Measurements from ENCODE around the gene GPR68. TPM values are rescaled to one million over a fixed set of nuclear protein-coding genes. Genes with fewer than 3 reads are reported as not detected.
"Not testable (repeated sequence)": the region's sequence is repeated elsewhere in the genome, so short reads cannot be mapped to it uniquely, and the experiment has no call there.

Gene GPR68
- total RNA-seq, 2 experiments from 2014 or later: 1.2 to 1.3 TPM

DNA sequence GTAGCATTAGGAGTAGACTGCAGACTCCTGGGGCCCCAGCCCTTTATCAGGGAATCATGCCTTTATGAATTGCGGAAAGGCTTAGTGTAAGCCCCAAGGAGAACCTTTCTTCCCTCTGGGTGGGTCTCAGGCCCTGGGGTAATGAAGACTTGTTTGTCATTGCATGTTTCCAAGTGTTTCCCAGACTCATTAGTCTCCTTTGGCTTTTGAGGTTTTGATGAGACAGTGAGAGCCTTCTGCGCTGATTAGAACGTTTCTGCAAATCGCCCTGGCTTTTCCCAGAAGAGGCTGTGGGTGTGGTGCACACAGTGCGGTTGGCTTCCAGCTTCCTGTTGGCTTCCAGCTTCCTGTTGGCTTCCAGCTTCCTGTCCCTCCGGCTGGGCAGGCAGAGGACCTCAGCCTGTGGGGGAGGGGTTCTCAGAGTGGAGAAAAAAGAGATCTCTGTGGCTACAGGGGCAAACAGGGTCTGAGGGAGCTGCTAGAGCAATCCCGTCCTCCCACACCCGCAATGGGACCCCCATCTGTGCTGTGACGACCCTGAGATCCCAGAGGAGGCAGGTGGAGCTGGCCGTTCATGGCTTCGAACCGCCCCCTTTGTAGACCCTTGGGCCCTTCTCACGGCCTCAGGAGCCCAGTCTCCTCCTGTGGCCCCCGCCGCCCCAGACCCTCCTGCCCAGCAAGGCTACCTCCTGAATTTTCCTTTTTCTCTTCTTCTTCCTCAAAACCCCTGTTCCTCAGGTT lies 42.1 kb downstream of the GPR68 start:
- intact Hi-C loops (cut with micrococcal nuclease): no loop called here
- Mint-ChIP-seq H3K36me3 (ENCODE audit: low read depth) (peaks cover 52% of the 10 kb centered on the region), H3K27ac (no peak overlapping the region), H3K4me3 (no peak overlapping the region), H3K9me3 (peaks cover 5% of the 10 kb centered on the region), H3K4me1 (ENCODE audit: low read depth) (peaks cover 29% of the 10 kb centered on the region), H3K27me3 (ENCODE audit: low read depth) (no peaks in the 10 kb centered on the region)
- CTCF ChIA-PET: interaction anchor here (0.6 to 1.5 kb wide), 6 partner anchors 8 to 366 kb away, joined by 3 to 6 read pairs (median 3); no protein-coding TSS in a partner anchor
- no peak for DNase-seq

- intact Hi-C loops (cut with micrococcal nuclease); H3K27me3 Mint-ChIP-seq (ENCODE audit: low read depth); CTCF ChIA-PET; H3K27ac Mint-ChIP-seq; H3K4me3 Mint-ChIP-seq; DNase-seq; H3K9me3 Mint-ChIP-seq: not testable (repeated sequence)
- peaks cover 47% of the 10 kb centered on the region for H3K36me3 Mint-ChIP-seq (ENCODE audit: low read depth)
- H3K4me1 Mint-ChIP-seq (ENCODE audit: low read depth): peaks cover 21% of the 10 kb centered on the region
Observed at GRCh38 chr14:91200802-91201201, 43.7 kb downstream of the GPR68 start.

DNA sequence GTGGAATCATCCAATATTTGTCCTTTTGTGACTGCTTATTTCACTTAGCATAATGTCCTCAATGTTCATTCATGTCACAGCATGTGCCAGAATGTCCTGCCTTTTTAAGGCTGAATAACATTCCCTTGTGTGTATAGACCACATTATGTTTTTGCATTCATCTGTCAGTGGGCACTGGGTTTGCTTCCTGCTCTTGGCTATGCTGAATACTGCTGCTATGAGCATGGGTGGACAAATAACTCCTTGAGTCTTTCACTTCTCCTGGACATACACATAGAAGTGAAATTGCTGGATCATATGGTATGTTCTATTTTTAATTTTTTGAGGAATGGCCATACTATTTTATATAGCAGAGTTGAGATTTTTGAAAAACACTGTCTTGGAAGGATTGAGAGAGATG lies 46.9 kb downstream of the GPR68 start:
- no peaks in the 10 kb centered on the region for H3K27me3 Mint-ChIP-seq (ENCODE audit: low read depth)
- peaks cover 5% of the 10 kb centered on the region for H3K9me3 Mint-ChIP-seq
- H3K36me3 Mint-ChIP-seq (ENCODE audit: low read depth): peaks cover 35% of the 10 kb centered on the region
- intact Hi-C loops (cut with micrococcal nuclease): no loop called here
- H3K4me3 Mint-ChIP-seq: no peak overlapping the region
- H3K27ac Mint-ChIP-seq: no peak overlapping the region
- CTCF ChIA-PET: no interaction called here
- no peak for DNase-seq
- H3K4me1 Mint-ChIP-seq (ENCODE audit: low read depth): peaks cover 27% of the 10 kb centered on the region

DNA sequence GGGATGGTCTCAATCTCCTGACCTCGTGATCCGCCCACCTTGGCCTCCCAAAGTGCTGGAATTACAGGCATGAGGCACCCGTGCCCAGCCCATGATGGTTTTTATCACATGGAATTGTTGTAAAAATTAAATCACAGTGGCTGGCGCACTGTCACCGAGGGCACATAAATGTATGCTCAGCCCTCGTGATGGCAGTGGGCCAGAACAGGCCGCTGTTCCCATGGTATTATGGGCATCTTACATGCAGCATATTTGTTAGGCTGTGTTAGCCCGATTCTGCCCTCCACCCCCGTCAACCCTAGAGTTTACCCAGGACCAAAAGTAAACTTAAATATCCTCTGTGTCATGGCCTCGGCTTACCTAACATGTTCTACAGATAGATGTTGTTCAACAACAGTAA lies 48.6 kb downstream of the GPR68 start:
- CTCF ChIA-PET: interaction anchor here (3.3 kb wide), 1 partner anchor 18 kb away, joined by 24 read pairs; no protein-coding TSS in a partner anchor

GRCh38 chr14:91193069-91193468 lies 51.4 kb downstream of the GPR68 start:
- Mint-ChIP-seq H3K27ac (peak overlapping the region; percentile 9), H3K4me3 (no peak overlapping the region), H3K9me3 (no peaks in the 10 kb centered on the region), H3K36me3 (ENCODE audit: low read depth) (peaks cover 40% of the 10 kb centered on the region), H3K4me1 (ENCODE audit: low read depth) (peaks cover 19% of the 10 kb centered on the region), H3K27me3 (ENCODE audit: low read depth) (no peaks in the 10 kb centered on the region)
- DNase-seq: no peak
- CTCF ChIA-PET: interaction anchor here (1.5 to 3.3 kb wide), 5 partner anchors 15 to 94 kb away, joined by 5 to 24 read pairs (median 7); no protein-coding TSS in a partner anchor
- intact Hi-C loops (cut with micrococcal nuclease): no loop called here

More for the DNA sequence above, 48.6 kb downstream of the GPR68 start:
- intact Hi-C loops (cut with micrococcal nuclease): no loop called here
- no peak for DNase-seq
- Mint-ChIP-seq H3K9me3 (peaks cover 3% of the 10 kb centered on the region), H3K27me3 (ENCODE audit: low read depth) (no peaks in the 10 kb centered on the region), H3K36me3 (ENCODE audit: low read depth) (peaks cover 41% of the 10 kb centered on the region), H3K4me1 (ENCODE audit: low read depth) (peaks cover 19% of the 10 kb centered on the region), H3K27ac (no peak overlapping the region), H3K4me3 (no peak overlapping the region)

- Mint-ChIP-seq H3K36me3 (ENCODE audit: low read depth) (peaks cover 31% of the 10 kb centered on the region), H3K4me3 (no peak overlapping the region), H3K27ac (no peak overlapping the region), H3K27me3 (ENCODE audit: low read depth) (no peaks in the 10 kb centered on the region), H3K4me1 (ENCODE audit: low read depth) (peaks cover 19% of the 10 kb centered on the region), H3K9me3 (no peaks in the 10 kb centered on the region)
- no peak for DNase-seq
- intact Hi-C loops (cut with micrococcal nuclease): no loop called here
- CTCF ChIA-PET: no interaction called here
Observed at GRCh38 chr14:91190853-91191252, 53.7 kb downstream of the GPR68 start.

DNA sequence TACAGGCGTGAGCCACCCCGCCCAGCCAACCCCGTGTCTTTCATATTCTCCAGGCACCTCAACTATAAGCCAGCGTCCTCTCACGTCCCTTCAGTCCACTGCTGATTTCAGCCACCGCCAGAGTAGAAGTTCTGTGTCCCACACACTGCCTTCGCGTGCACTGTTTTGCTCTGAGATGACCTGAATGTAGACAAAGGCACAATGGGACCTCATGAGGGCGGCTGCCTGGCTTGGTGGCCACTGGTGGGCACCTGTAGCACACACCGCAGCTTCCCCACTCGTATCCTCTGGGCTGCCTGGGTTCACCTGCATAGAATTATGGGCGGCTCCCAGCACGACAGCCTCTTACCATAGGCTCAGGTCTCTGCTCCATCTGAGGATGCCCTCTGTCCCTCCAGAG lies 57.2 kb downstream of the GPR68 start:
- Mint-ChIP-seq H3K36me3 (ENCODE audit: low read depth) (peaks cover 33% of the 10 kb centered on the region), H3K9me3 (no peaks in the 10 kb centered on the region), H3K27me3 (ENCODE audit: low read depth) (no peaks in the 10 kb centered on the region), H3K4me1 (ENCODE audit: low read depth) (no peaks in the 10 kb centered on the region), H3K27ac (no peak overlapping the region), H3K4me3 (no peak overlapping the region)
- DNase-seq: no peak
- intact Hi-C loops (cut with micrococcal nuclease): no loop called here
- CTCF ChIA-PET: no interaction called here

GRCh38 chr14:91186515-91187066 lies 57.9 kb downstream of the GPR68 start:
- no peak for DNase-seq
- Mint-ChIP-seq H3K4me3 (no peak overlapping the region), H3K9me3 (no peaks in the 10 kb centered on the region), H3K36me3 (ENCODE audit: low read depth) (peaks cover 31% of the 10 kb centered on the region), H3K27me3 (ENCODE audit: low read depth) (no peaks in the 10 kb centered on the region), H3K4me1 (ENCODE audit: low read depth) (no peaks in the 10 kb centered on the region), H3K27ac (no peak overlapping the region)
- intact Hi-C loops (cut with micrococcal nuclease): no loop called here
- CTCF ChIA-PET: interaction anchor here (0.7 to 1.2 kb wide), 4 partner anchors 8 to 284 kb away, joined by 3 to 6 read pairs (median 3); no protein-coding TSS in a partner anchor

DNA sequence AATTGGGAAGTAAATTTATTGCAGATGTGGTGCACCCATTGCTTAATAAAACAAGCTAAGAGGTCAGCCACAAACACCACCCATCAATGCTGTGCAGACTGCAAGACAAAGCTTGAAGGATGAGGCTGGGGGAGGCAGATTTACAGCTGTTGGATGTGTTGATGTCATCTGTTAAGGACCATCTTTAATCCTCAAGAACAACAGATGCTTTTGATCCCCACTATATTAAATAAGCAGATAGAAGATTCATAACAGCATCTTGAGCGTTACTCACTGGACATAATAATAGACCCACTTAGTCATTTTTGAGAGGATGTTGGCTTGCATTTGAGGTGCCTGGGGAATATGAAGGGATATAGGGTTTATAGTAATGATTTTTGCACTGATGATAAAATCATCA lies 58.8 kb downstream of the GPR68 start:
- intact Hi-C loops (cut with micrococcal nuclease): no loop called here
- Mint-ChIP-seq H3K4me1 (ENCODE audit: low read depth) (no peaks in the 10 kb centered on the region), H3K4me3 (no peak overlapping the region), H3K27me3 (ENCODE audit: low read depth) (no peaks in the 10 kb centered on the region), H3K36me3 (ENCODE audit: low read depth) (peaks cover 30% of the 10 kb centered on the region), H3K9me3 (no peaks in the 10 kb centered on the region), H3K27ac (no peak overlapping the region)
- CTCF ChIA-PET: interaction anchor here (0.7 to 3.2 kb wide), 5 partner anchors 9 to 283 kb away, joined by 3 to 22 read pairs (median 3); no protein-coding TSS in a partner anchor
- no peak for DNase-seq

- Mint-ChIP-seq H3K4me3 (no peak overlapping the region), H3K27me3 (ENCODE audit: low read depth) (no peaks in the 10 kb centered on the region), H3K4me1 (ENCODE audit: low read depth) (no peaks in the 10 kb centered on the region), H3K27ac (no peak overlapping the region), H3K9me3 (no peaks in the 10 kb centered on the region), H3K36me3 (ENCODE audit: low read depth) (peaks cover 23% of the 10 kb centered on the region)
- intact Hi-C loops (cut with micrococcal nuclease): no loop called here
- CTCF ChIA-PET: interaction anchor here (0.6 to 3.2 kb wide), 4 partner anchors 12 to 406 kb away, joined by 3 to 22 read pairs (median 4); no protein-coding TSS in a partner anchor
- no peak for DNase-seq
Observed at GRCh38 chr14:91184559-91184958, 59.9 kb downstream of the GPR68 start.

- CTCF ChIA-PET; H3K27ac Mint-ChIP-seq; H3K4me3 Mint-ChIP-seq; DNase-seq; H3K27me3 Mint-ChIP-seq (ENCODE audit: low read depth); H3K9me3 Mint-ChIP-seq; intact Hi-C loops (cut with micrococcal nuclease); H3K4me1 Mint-ChIP-seq (ENCODE audit: low read depth): not testable (repeated sequence)
- H3K36me3 Mint-ChIP-seq (ENCODE audit: low read depth): peaks cover 14% of the 10 kb centered on the region
Observed at GRCh38 chr14:91182753-91183152, 61.8 kb downstream of the GPR68 start.
